Panc1 (cell line): ENCODE results near the gene UBR2. TPM values are rescaled to one million over a fixed set of nuclear protein-coding genes. Genes with fewer than 3 reads are reported as not detected.

Experiments used
- ATAC-seq: fragments of 200-7000 bp; cut with Tn5 transposase; 2 replicates; pipeline ENCODE4 v1.9.1; 2020; ENCODE audit warnings: mild to moderate bottlenecking, moderate library complexity
- BruUV-seq: library from RNA; stranded (reverse); fragments of 400-500 nt; replicated peaks from 2 replicates; lab custom pipeline; 2021; lab: Mats Ljungman, UMichigan
- CTCF ChIA-PET: fragments of 300-600 bp; sonication (Branson Sonifier 250); formaldehyde crosslinking; loops from one replicate; lab custom pipeline; 2022; ENCODE audit warnings: antibody characterized with exemption; lab: Charles Lee
- POLR2A ChIA-PET: fragments of 300-600 bp; sonication (Branson Sonifier 250); formaldehyde crosslinking; loops from one replicate; lab custom pipeline; 2022; ENCODE audit warnings: antibody characterized with exemption; lab: Charles Lee
- DNase-seq: peaks from one replicate; pipeline ENCODE4 v3.0.0-alpha.2; 2010; ENCODE audit warnings: low read depth, low spot score
- H3K27ac ChIP-seq: 2 replicates; pipeline ENCODE4 v1.5.1; 2011; ENCODE audit warnings: mild to moderate bottlenecking, low read length, inconsistent platforms
- H3K27me3 ChIP-seq: fragments of 200-500 bp; sonication (Bioruptor generic); 2 replicates; pipeline ENCODE4 v1.6.0; 2014; ENCODE audit warnings: low read length, inconsistent platforms; ENCODE audit not compliant: control insufficient read depth, insufficient read depth
- H3K36me3 ChIP-seq: fragments of 200-500 bp; sonication (Bioruptor generic); 2 replicates; pipeline ENCODE4 v1.5.1; 2014; ENCODE audit warnings: inconsistent platforms, mild to moderate bottlenecking, low read length, moderate library complexity; ENCODE audit not compliant: control insufficient read depth, insufficient read depth
- H3K4me1 ChIP-seq: 2 replicates; pipeline ENCODE4 v1.5.1; 2011; ENCODE audit warnings: inconsistent platforms, mild to moderate bottlenecking, low read length, moderate library complexity; ENCODE audit not compliant: control insufficient read depth, insufficient read depth
- H3K4me3 ChIP-seq, 2 experiments: 2 replicates each; pipeline ENCODE4 v1.5.1; 2011 to 2012; ENCODE audit warnings: low read depth in 2 of 2, low read length in 2 of 2, mild to moderate bottlenecking in 2 of 2, inconsistent platforms in 1 of 2, moderate library complexity in 1 of 2
- H3K9me3 ChIP-seq: fragments of 200-500 bp; sonication (Bioruptor generic); 2 replicates; pipeline ENCODE4 v1.5.1; 2014; ENCODE audit warnings: low read depth, mild to moderate bottlenecking, inconsistent platforms, low read length, moderate library complexity; ENCODE audit not compliant: control insufficient read depth, insufficient read depth
- POLR2AphosphoS5 ChIP-seq: IDR thresholded peaks from 2 replicates; pipeline ENCODE4 v1.6.1; 2012; ENCODE audit warnings: mild to moderate bottlenecking, low read depth, low read length, moderate library complexity
- SIN3A ChIP-seq: IDR thresholded peaks from 2 replicates; pipeline ENCODE4 v1.6.1; 2012; ENCODE audit warnings: low read depth, mild to moderate bottlenecking, low read length, moderate library complexity, borderline replicate concordance; ENCODE audit not compliant: insufficient read depth
- TCF7L2 ChIP-seq: IDR thresholded peaks from 2 replicates; pipeline ENCODE4 v1.6.1; 2011; ENCODE audit warnings: mild to moderate bottlenecking, low read depth, low read length, inconsistent platforms
- in situ Hi-C: cut with HindIII; loops from 2 replicates; pipeline ENCODE4 v1.10.0; 2016; ENCODE audit warnings: low sequenced_read_pairs, low pct_unique_long_range_greater_than_20kb
- intact Hi-C: fragments of 100-400 bp; cut with micrococcal nuclease; formaldehyde crosslinking; loops from one replicate; pipeline ENCODE4 v1.10.0; 2022; ENCODE audit not compliant: unreplicated experiment
- total RNA-seq: library from RNA; stranded (reverse); gene quantifications from one replicate; pipeline ENCODE4 v1.2.1, GENCODE V29; 2021; ENCODE audit not compliant: unreplicated experiment
- TF ChIP-seq, protein P1 (sequence below), 2 experiments: IDR thresholded peaks; 2 replicates each; pipeline ENCODE4 v1.6.1; 2011 to 2012; ENCODE audit warnings: low read depth in 2 of 2, control low read depth in 1 of 2, low read length in 1 of 2, mild to moderate bottlenecking in 1 of 2, moderate library complexity in 1 of 2; ENCODE audit not compliant: insufficient read depth in 1 of 2
- TF ChIP-seq, protein P2 (sequence below): fragments of 450-650 bp; IDR thresholded peaks from 2 replicates; pipeline ENCODE4 v1.5.1; 2017; ENCODE audit warnings: mild to moderate bottlenecking

The UBR2 gene
- total RNA-seq, 1 experiment from 2014 or later, result 19.1 TPM

DNA sequence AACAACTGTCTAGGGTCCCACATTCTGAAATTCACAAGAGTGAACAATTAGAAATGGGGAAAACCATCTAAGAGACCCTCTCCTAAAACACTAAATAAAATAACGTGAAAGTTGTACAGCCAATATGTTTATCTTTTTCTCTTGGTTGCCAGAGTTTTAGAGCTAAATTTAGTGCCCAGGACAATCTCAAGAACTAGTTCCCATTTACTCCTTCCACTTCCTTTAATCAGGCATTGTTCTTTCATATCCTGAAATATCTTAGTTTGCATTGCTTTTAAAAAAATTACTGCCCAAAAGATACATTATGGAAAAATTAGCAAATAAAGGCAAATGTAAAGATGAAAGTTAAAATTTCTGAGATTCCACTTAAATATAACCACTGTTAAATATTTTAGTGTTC lies 33.1 kb upstream of the UBR2 start:
- Histone ChIP-seq H3K36me3 (no peaks in the 10 kb centered on the region), H3K4me3 (no peak overlapping the region), H3K27me3 (no peaks in the 10 kb centered on the region), H3K9me3 (no peaks in the 10 kb centered on the region), H3K4me1 (no peaks in the 10 kb centered on the region; the same call in 1 of the 2 replicates), H3K27ac (no peak overlapping the region)
- in situ Hi-C loops, result no loop called here
- ATAC-seq (no peak), DNase-seq (no peak)
- intact Hi-C loops, result loop anchor here (5.0 kb wide), 1 partner anchor 78 kb away; the partner anchor contains the start of gene TRERF1
- ChIA-PET POLR2A (no interaction called here), CTCF (no interaction called here)
- no TSS peak for BruUV-seq
- TF ChIP-seq, protein P1, sequence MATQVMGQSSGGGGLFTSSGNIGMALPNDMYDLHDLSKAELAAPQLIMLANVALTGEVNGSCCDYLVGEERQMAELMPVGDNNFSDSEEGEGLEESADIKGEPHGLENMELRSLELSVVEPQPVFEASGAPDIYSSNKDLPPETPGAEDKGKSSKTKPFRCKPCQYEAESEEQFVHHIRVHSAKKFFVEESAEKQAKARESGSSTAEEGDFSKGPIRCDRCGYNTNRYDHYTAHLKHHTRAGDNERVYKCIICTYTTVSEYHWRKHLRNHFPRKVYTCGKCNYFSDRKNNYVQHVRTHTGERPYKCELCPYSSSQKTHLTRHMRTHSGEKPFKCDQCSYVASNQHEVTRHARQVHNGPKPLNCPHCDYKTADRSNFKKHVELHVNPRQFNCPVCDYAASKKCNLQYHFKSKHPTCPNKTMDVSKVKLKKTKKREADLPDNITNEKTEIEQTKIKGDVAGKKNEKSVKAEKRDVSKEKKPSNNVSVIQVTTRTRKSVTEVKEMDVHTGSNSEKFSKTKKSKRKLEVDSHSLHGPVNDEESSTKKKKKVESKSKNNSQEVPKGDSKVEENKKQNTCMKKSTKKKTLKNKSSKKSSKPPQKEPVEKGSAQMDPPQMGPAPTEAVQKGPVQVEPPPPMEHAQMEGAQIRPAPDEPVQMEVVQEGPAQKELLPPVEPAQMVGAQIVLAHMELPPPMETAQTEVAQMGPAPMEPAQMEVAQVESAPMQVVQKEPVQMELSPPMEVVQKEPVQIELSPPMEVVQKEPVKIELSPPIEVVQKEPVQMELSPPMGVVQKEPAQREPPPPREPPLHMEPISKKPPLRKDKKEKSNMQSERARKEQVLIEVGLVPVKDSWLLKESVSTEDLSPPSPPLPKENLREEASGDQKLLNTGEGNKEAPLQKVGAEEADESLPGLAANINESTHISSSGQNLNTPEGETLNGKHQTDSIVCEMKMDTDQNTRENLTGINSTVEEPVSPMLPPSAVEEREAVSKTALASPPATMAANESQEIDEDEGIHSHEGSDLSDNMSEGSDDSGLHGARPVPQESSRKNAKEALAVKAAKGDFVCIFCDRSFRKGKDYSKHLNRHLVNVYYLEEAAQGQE (IDR thresholded peaks at IDR 0.05; ENCODE audit: insufficient read depth in 1 of 2, low read depth in 2 of 2, low read length in 1 of 2), result no peak
- TF ChIP-seq TCF7L2 (no peak), SIN3A (no peak), POLR2AphosphoS5 (no peak)
- TF ChIP-seq, protein P2, sequence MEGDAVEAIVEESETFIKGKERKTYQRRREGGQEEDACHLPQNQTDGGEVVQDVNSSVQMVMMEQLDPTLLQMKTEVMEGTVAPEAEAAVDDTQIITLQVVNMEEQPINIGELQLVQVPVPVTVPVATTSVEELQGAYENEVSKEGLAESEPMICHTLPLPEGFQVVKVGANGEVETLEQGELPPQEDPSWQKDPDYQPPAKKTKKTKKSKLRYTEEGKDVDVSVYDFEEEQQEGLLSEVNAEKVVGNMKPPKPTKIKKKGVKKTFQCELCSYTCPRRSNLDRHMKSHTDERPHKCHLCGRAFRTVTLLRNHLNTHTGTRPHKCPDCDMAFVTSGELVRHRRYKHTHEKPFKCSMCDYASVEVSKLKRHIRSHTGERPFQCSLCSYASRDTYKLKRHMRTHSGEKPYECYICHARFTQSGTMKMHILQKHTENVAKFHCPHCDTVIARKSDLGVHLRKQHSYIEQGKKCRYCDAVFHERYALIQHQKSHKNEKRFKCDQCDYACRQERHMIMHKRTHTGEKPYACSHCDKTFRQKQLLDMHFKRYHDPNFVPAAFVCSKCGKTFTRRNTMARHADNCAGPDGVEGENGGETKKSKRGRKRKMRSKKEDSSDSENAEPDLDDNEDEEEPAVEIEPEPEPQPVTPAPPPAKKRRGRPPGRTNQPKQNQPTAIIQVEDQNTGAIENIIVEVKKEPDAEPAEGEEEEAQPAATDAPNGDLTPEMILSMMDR, result no peak

DNA sequence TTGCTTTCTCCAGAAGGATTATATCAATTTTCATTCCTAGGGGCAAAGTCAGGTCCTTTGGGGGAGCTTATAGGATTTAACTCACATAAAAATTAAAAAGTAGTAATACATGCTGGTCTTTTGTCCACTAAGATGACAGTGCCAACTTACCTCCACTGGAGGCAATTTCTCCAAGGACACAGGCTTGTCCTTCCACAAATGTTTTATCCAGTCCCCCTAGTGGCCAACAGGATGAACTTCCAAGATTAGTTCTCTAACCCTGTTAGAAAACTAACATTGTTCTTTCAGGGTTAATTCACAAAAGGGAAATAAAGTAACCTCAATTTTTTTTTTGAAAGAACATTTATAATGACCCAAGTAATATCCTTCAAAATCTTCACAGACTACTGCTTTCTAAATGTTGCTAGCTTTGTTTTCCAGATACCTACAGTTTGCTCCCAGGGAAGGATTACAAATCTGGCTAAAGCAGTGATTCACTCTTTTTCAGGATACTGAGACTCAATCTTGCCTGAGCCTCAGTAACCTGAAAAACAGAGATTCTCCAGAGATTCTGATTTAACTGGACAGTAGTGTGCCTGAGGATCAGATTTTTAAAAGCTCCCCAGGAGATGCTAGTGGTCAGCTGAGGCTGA lies 31.7 kb upstream of the UBR2 start:
- CTCF ChIA-PET, result interaction anchor here (0.5 to 1.5 kb wide), 6 partner anchors 13 to 329 kb away, joined by 3 to 6 read pairs (median 4); no protein-coding TSS in a partner anchor
- TF ChIP-seq, protein P1 (IDR thresholded peaks at IDR 0.05; ENCODE audit: insufficient read depth in 1 of 2, low read depth in 2 of 2, low read length in 1 of 2), result no peak
- no peak for TF ChIP-seq POLR2AphosphoS5
- TF ChIP-seq, protein P2, result peak; percentile 86
- POLR2A ChIA-PET, result no interaction called here
- H3K36me3 ChIP-seq, result no peaks in the 10 kb centered on the region
- in situ Hi-C loops, result no loop called here
- ATAC-seq (peak; percentile 94), DNase-seq (peak; percentile 35)
- peak overlapping the region; percentile 58; the same call in 1 of the 2 replicates for H3K27ac ChIP-seq
- H3K4me1 ChIP-seq, result no peaks in the 10 kb centered on the region; the same call in 1 of the 2 replicates
- H3K9me3 ChIP-seq, result no peaks in the 10 kb centered on the region
- no peak overlapping the region for H3K4me3 ChIP-seq
- no TSS peak for BruUV-seq
- intact Hi-C loops, result loop anchor here (5.0 kb wide), 1 partner anchor 80 kb away; the partner anchor contains the start of gene TRERF1
- no peaks in the 10 kb centered on the region for H3K27me3 ChIP-seq
